GM12878 (cell line): ENCODE results near the gene CNTNAP2. TPM values are rescaled to one million over a fixed set of nuclear protein-coding genes. Genes with fewer than 3 reads are reported as not detected.

Experiments
- ATAC-seq: fragments of 200-7000 bp; cut with Tn5 transposase; 3 replicates; pipeline ENCODE4 v1.9.1; 2020; ENCODE audit warnings: mild to moderate bottlenecking, moderate library complexity
- BruUV-seq: library from RNA; stranded (reverse); fragments of 400-500 nt; replicated peaks from 2 replicates; lab custom pipeline; 2021; lab: Mats Ljungman, UMichigan
- CTCF ChIA-PET: fragments of 300-600 bp; sonication (Branson Sonifier 250); formaldehyde crosslinking; extraction: SDS; loops from one replicate; lab custom pipeline; 2021; ENCODE audit warnings: inconsistent platforms; lab: Yijun Ruan, JAX
- POLR2A ChIA-PET: fragments of 350-600 bp; formaldehyde crosslinking; extraction: SDS; loops from one replicate; lab custom pipeline; 2021; ENCODE audit warnings: inconsistent platforms; lab: Charles Lee
- RAD21 ChIA-PET: fragments of 300-600 bp; sonication (Branson Sonifier 250); formaldehyde crosslinking; loops from one replicate; lab custom pipeline; 2023; ENCODE audit warnings: antibody characterized with exemption; ENCODE audit not compliant: unreplicated experiment; lab: Charles Lee
- SMC1A ChIA-PET: fragments of 300-600 bp; sonication (Branson Sonifier 250); formaldehyde crosslinking; loops from one replicate; lab custom pipeline; 2023; ENCODE audit not compliant: unreplicated experiment, uncharacterized antibody; lab: Charles Lee
- DNase-seq: peaks from one replicate; pipeline ENCODE4 v3.0.0-alpha.2; 2011; ENCODE audit warnings: low read depth, low spot score
- FAIRE-seq: peaks from 3 replicates; lab custom pipeline; 2011; peaks lifted over from hg19 to GRCh38; lab: Jason Lieb, UNC
- H2AFZ ChIP-seq: 2 replicates; pipeline ENCODE4 v1.6.0; 2011; ENCODE audit warnings: low read depth, low read length, control low read depth; ENCODE audit not compliant: control insufficient read depth
- H3K27ac ChIP-seq: 2 replicates; pipeline ENCODE4 v1.5.1; 2011; ENCODE audit warnings: control low read depth; ENCODE audit not compliant: control insufficient read depth, insufficient read depth
- H3K27me3 ChIP-seq, 2 experiments: replicated peaks in 1 of 2; 2 replicates each; pipeline versions ENCODE4 v1.6.0 to v1.6.1; 2011; ENCODE audit warnings: low read length in 1 of 2; ENCODE audit not compliant: control insufficient read depth in 2 of 2, insufficient read depth in 2 of 2
- H3K36me3 ChIP-seq, 2 experiments: 2 replicates each; pipeline ENCODE4 v1.5.1; 2011; ENCODE audit warnings: low read length in 1 of 2; ENCODE audit not compliant: control insufficient read depth in 2 of 2, insufficient read depth in 2 of 2
- H3K4me1 ChIP-seq: 2 replicates; pipeline ENCODE4 v1.6.1; 2011; ENCODE audit warnings: mild to moderate bottlenecking, low read length, moderate library complexity, mixed read lengths; ENCODE audit not compliant: control insufficient read depth, insufficient read depth
- H3K4me2 ChIP-seq: 2 replicates; pipeline ENCODE4 v1.6.0; 2011; ENCODE audit warnings: control low read depth; ENCODE audit not compliant: control insufficient read depth, insufficient read depth
- H3K4me3 ChIP-seq: fragments of 200-600 bp; sonication (generic); 2 replicates; pipeline ENCODE4 v1.5.1; 2016
- H3K79me2 ChIP-seq: 2 replicates; pipeline ENCODE4 v1.6.0; 2011; ENCODE audit warnings: low read length; ENCODE audit not compliant: control insufficient read depth, insufficient read depth
- H3K9ac ChIP-seq: 2 replicates; pipeline ENCODE4 v1.8.0; 2011; ENCODE audit warnings: low read length, control low read depth, mixed read lengths; ENCODE audit not compliant: control insufficient read depth, insufficient read depth
- H3K9me3 ChIP-seq: replicated peaks from 3 replicates; pipeline ENCODE4 v1.5.1; 2011; ENCODE audit warnings: mild to moderate bottlenecking, low read length; ENCODE audit not compliant: control insufficient read depth, insufficient read depth
- H4K20me1 ChIP-seq: 2 replicates; pipeline ENCODE4 v1.6.0; 2011; ENCODE audit not compliant: control insufficient read depth, insufficient read depth
- BCL11A ChIP-seq: IDR thresholded peaks from 2 replicates; pipeline ENCODE4 v1.6.1; 2011; ENCODE audit warnings: low read depth, low read length
- BMI1 ChIP-seq: fragments of 450-650 bp; IDR thresholded peaks from 2 replicates; pipeline ENCODE4 v1.6.1; 2016; ENCODE audit warnings: mild to moderate bottlenecking, moderate library complexity, borderline replicate concordance
- FOS ChIP-seq: IDR thresholded peaks from 3 replicates; pipeline ENCODE4 v1.6.1; 2011; ENCODE audit warnings: borderline replicate concordance; ENCODE audit not compliant: insufficient read length; ENCODE audit errors: extremely low read depth
- KAT2A ChIP-seq: conservative IDR thresholded peaks from 2 replicates; pipeline ENCODE4 v1.6.1; 2011; ENCODE audit warnings: low read depth, low read length; ENCODE audit not compliant: control insufficient read depth
- LARP7 ChIP-seq: fragments of 450-650 bp; IDR thresholded peaks from 2 replicates; pipeline ENCODE4 v1.6.1; 2017; ENCODE audit warnings: mild to moderate bottlenecking
- RELA ChIP-seq: fragments of 450-650 bp; IDR thresholded peaks from 2 replicates; pipeline ENCODE4 v1.8.0; 2014; ENCODE audit warnings: borderline replicate concordance; ENCODE audit not compliant: partially characterized antibody
- SPI1 ChIP-seq: IDR thresholded peaks from 2 replicates; pipeline ENCODE4 v1.6.1; 2011; ENCODE audit warnings: low read depth, mild to moderate bottlenecking, low read length, moderate library complexity, borderline replicate concordance; ENCODE audit not compliant: insufficient read depth
- YY1 ChIP-seq: IDR thresholded peaks from 2 replicates; pipeline ENCODE4 v1.6.1; 2011; ENCODE audit warnings: low read depth, mild to moderate bottlenecking, low read length
- ZNF384 ChIP-seq: IDR thresholded peaks from 2 replicates; pipeline ENCODE4 v1.6.1; 2012; ENCODE audit warnings: low read depth, mild to moderate bottlenecking, low read length, improper control_type of control experiment, borderline replicate concordance
- WGBS: methylation state at CpG from one replicate; pipeline ENCODE4 v1.1.6; 2016; ENCODE audit warnings: low lambda C conversion rate; ENCODE audit not compliant: insufficient replicate concordance, insufficient coverage; ENCODE audit errors: missing lambda C conversion rate; 5-methylcytosine and 5-hydroxymethylcytosine counted together
- in situ Hi-C: fragments of 300-500 bp; cut with MboI; formaldehyde crosslinking; loops from 9 replicates; pipeline ENCODE4 v1.14.3; 2018; ENCODE audit warnings: mixed read lengths
- intact Hi-C: fragments of 100-400 bp; cut with micrococcal nuclease; formaldehyde crosslinking; loops from one replicate; pipeline ENCODE4 v1.14.2; 2022; ENCODE audit not compliant: unreplicated experiment
- polyA plus RNA-seq, 11 experiments: library from polyadenylated mRNA; depleted of rRNA in 4 of 11; unstranded in 6 of 11; stranded (reverse) in 5 of 11; fragments of >200 nt; fragmentation: Nextera tagmentation in 4 of 11; fragmentation: Illumina TruSeq in 1 of 11; extraction: Ambion mirVana in 4 of 11; extraction: Trizol in 1 of 11; gene quantifications; 1 replicate in 1 of 11; 2 replicates in 10 of 11; pipeline versions ENCODE4 v1.2.1 to v1.2.3, GENCODE V29; 2011 to 2016; ENCODE audit warnings: inconsistent platforms in 2 of 11, missing spikeins in 2 of 11, low read depth in 1 of 11
- total RNA-seq, 4 experiments: library from RNA; depleted of rRNA in 3 of 4; stranded (reverse); fragments of >200 nt in 3 of 4; fragmentation: Illumina TruSeq in 1 of 4; extraction: Trizol in 1 of 4; gene quantifications; 2 replicates each; pipeline versions ENCODE4 v1.2.1 to v1.2.3, GENCODE V29; 2013 to 2021
- TF ChIP-seq, protein P1 (sequence below): IDR thresholded peaks from 2 replicates; pipeline ENCODE4 v1.6.1; 2011; ENCODE audit warnings: low read depth, mild to moderate bottlenecking, low read length, moderate library complexity, borderline replicate concordance; ENCODE audit errors: extremely low read depth
- TF ChIP-seq, protein P2 (sequence below): fragments of 450-650 bp; IDR thresholded peaks from 2 replicates; pipeline ENCODE4 v1.6.1; 2014; ENCODE audit warnings: mild to moderate bottlenecking

The CNTNAP2 gene
- total and polyA plus RNA-seq, 10 of the 15 experiments (the other 5 are each of a cell fraction or from before 2014, with no cell fraction given), result 0.03 to 0.08 (median 0.03) TPM; not detected in 7

DNA sequence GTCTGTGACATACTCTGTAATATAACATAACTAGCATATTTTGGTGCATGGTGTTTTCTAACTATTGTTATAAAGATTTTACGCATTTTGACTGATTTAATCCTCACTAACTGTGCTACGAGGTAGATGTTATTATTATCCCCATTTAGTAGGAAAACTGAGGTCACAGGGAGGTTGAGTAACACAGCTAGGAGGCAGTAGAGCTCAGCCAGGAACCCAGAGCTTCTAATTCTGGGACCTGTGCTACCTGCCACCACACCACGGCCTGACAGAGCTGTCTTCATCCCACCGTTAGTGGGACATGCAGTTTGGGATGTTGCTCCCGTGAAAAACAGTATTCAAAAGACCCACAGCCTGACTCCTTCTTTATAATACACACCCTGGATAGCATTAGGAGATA lies 962.5 kb downstream of the CNTNAP2 start:
- no peaks in the 10 kb centered on the region for H3K4me1 ChIP-seq
- SMC1A ChIA-PET, result no interaction called here
- RAD21 ChIA-PET, result interaction anchor here (1.1 kb wide), 1 partner anchor 166 kb away, joined by 5 read pairs; no protein-coding TSS in a partner anchor
- no peak for ATAC-seq
- no peaks in the 10 kb centered on the region for H3K27me3 ChIP-seq
- H3K79me2 ChIP-seq, result no peaks in the 10 kb centered on the region
- no peak overlapping the region for H3K27ac ChIP-seq
- CTCF ChIA-PET, result interaction anchor here (1.0 kb wide), 1 partner anchor 10 kb away, joined by 3 read pairs; no protein-coding TSS in a partner anchor
- no peak overlapping the region for H3K9ac ChIP-seq
- no TSS peak for BruUV-seq
- POLR2A ChIA-PET, result no interaction called here
- TF ChIP-seq BMI1, result no peak
- TF ChIP-seq SPI1, result no peak
- no peak for TF ChIP-seq ZNF384
- no peak for TF ChIP-seq BCL11A
- TF ChIP-seq, protein P1, sequence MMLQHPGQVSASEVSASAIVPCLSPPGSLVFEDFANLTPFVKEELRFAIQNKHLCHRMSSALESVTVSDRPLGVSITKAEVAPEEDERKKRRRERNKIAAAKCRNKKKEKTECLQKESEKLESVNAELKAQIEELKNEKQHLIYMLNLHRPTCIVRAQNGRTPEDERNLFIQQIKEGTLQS, result no peak
- TF ChIP-seq LARP7, result no peak
- no peak for TF ChIP-seq KAT2A
- no peak for TF ChIP-seq YY1
- TF ChIP-seq, protein P2, sequence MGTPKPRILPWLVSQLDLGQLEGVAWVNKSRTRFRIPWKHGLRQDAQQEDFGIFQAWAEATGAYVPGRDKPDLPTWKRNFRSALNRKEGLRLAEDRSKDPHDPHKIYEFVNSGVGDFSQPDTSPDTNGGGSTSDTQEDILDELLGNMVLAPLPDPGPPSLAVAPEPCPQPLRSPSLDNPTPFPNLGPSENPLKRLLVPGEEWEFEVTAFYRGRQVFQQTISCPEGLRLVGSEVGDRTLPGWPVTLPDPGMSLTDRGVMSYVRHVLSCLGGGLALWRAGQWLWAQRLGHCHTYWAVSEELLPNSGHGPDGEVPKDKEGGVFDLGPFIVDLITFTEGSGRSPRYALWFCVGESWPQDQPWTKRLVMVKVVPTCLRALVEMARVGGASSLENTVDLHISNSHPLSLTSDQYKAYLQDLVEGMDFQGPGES, result no peak
- TF ChIP-seq RELA, result no peak
- TF ChIP-seq FOS, result no peak
- TF ChIP-seq, all 136 proteins: peak for 0
- Histone ChIP-seq H3K4me3 (no peak overlapping the region), H3K36me3 (no peaks in the 10 kb centered on the region), H3K9me3 (no peaks in the 10 kb centered on the region; the same call in 1 of the 3 replicates), H4K20me1 (no peaks in the 10 kb centered on the region), H3K4me2 (no peak overlapping the region), H2AFZ (no peak overlapping the region)
- in situ Hi-C loops, result no loop called here
- FAIRE-seq (no peak), DNase-seq (no peak)
- WGBS, result 24% methylated on average over 5 of the region's 5 CpGs
- intact Hi-C loops, result no loop called here
